Measurements from ENCODE around the gene SEC14L3.

- TF ChIP-seq OSR1 (CRISPR knock-in tag; IDR thresholded peaks at IDR 0.05) (no peak), SNAI2 (CRISPR knock-in tag; IDR thresholded peaks at IDR 0.05) (no peak), ISL1 (CRISPR knock-in tag; IDR thresholded peaks at IDR 0.05) (no peak), TOX (CRISPR knock-in tag; IDR thresholded peaks at IDR 0.05; ENCODE audit: borderline replicate concordance) (no peak), ESRRG (CRISPR knock-in tag; IDR thresholded peaks at IDR 0.05) (no peak), ZFP3 (CRISPR knock-in tag; IDR thresholded peaks at IDR 0.05) (no peak), ZNF70 (CRISPR knock-in tag; IDR thresholded peaks at IDR 0.05) (no peak), TSHZ2 (CRISPR knock-in tag; IDR thresholded peaks at IDR 0.05) (no peak), PPARA (CRISPR knock-in tag; IDR thresholded peaks at IDR 0.05; ENCODE audit: borderline replicate concordance) (no peak), ZNF8 (CRISPR knock-in tag; IDR thresholded peaks at IDR 0.05) (no peak), ZNF565 (CRISPR knock-in tag; conservative IDR thresholded peaks at IDR 0.05; ENCODE audit: low read depth) (no peak), BACH2 (CRISPR knock-in tag; IDR thresholded peaks at IDR 0.05; ENCODE audit: borderline replicate concordance) (no peak), GLIS3 (CRISPR knock-in tag; IDR thresholded peaks at IDR 0.05) (no peak)
- TF ChIP-seq, protein P1, sequence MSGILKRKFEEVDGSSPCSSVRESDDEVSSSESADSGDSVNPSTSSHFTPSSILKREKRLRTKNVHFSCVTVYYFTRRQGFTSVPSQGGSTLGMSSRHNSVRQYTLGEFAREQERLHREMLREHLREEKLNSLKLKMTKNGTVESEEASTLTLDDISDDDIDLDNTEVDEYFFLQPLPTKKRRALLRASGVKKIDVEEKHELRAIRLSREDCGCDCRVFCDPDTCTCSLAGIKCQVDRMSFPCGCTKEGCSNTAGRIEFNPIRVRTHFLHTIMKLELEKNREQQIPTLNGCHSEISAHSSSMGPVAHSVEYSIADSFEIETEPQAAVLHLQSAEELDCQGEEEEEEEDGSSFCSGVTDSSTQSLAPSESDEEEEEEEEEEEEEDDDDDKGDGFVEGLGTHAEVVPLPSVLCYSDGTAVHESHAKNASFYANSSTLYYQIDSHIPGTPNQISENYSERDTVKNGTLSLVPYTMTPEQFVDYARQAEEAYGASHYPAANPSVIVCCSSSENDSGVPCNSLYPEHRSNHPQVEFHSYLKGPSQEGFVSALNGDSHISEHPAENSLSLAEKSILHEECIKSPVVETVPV (CRISPR knock-in tag; IDR thresholded peaks at IDR 0.05), result no peak
Measured at GRCh38 chr22:30452861-30453260, 19.0 kb downstream of the SEC14L3 start.

Data from SK-N-SH treated with all-trans-retinoic acid at 6 μM for 48 hours (cell line).